22Rv1 (cell line): ENCODE measurements around the gene SRC.

Experiments used
- CTCF ChIP-seq: fragments of 450-650 bp; IDR thresholded peaks from 2 replicates; pipeline ENCODE4 v1.5.1; 2017; ENCODE audit warnings: mild to moderate bottlenecking
- ZFX ChIP-seq: fragments of 450-650 bp; IDR thresholded peaks from 2 replicates; pipeline ENCODE4 v1.6.1; 2017; ENCODE audit warnings: antibody characterized with exemption, borderline replicate concordance

- no peak for TF ChIP-seq CTCF
- no peak for TF ChIP-seq ZFX
These were observed 58.5 kb downstream of the SRC start for GRCh38 chr20:37404461-37404890.
